ENCODE measurements around the gene UBR4.

Gene UBR4

GRCh38 chr1:19064906-19065450 is 145.1 kb downstream of the UBR4 start:
- Histone ChIP-seq H3K4me1 (ENCODE audit: control insufficient read depth, insufficient read depth, low read length) (no peaks in the 10 kb centered on the region), H3K36me3 (ENCODE audit: control insufficient read depth, insufficient read depth, low read length) (no peaks in the 10 kb centered on the region)

GRCh38 chr1:19063122-19063521 is 146.9 kb downstream of the UBR4 start:
- Histone ChIP-seq H3K4me1 (ENCODE audit: control insufficient read depth, insufficient read depth, low read length) (no peaks in the 10 kb centered on the region), H3K9ac (ENCODE audit: low read depth, low read length) (no peak overlapping the region), H3K36me3 (ENCODE audit: control insufficient read depth, insufficient read depth, low read length) (no peaks in the 10 kb centered on the region), H3K27me3 (ENCODE audit: control insufficient read depth, insufficient read depth, low read length) (no peaks in the 10 kb centered on the region), H3K4me3 (ENCODE audit: low read depth, low read length) (no peak overlapping the region), H3K9me3 (ENCODE audit: control insufficient read depth, insufficient read depth, low read length) (no peaks in the 10 kb centered on the region)

More at GRCh38 chr1:19064906-19065450, 145.1 kb downstream of the UBR4 start:
- Histone ChIP-seq H3K27me3 (ENCODE audit: control insufficient read depth, insufficient read depth, low read length) (no peaks in the 10 kb centered on the region), H3K4me3 (ENCODE audit: low read depth, low read length) (no peak overlapping the region), H3K9ac (ENCODE audit: low read depth, low read length) (no peak overlapping the region), H3K9me3 (ENCODE audit: control insufficient read depth, insufficient read depth, low read length) (no peaks in the 10 kb centered on the region)

- Histone ChIP-seq H3K27me3 (ENCODE audit: control insufficient read depth, insufficient read depth, low read length) (no peaks in the 10 kb centered on the region), H3K4me3 (ENCODE audit: low read depth, low read length) (no peak overlapping the region), H3K9ac (ENCODE audit: low read depth, low read length) (no peak overlapping the region), H3K9me3 (ENCODE audit: control insufficient read depth, insufficient read depth, low read length) (no peaks in the 10 kb centered on the region), H3K4me1 (ENCODE audit: control insufficient read depth, insufficient read depth, low read length) (no peaks in the 10 kb centered on the region), H3K36me3 (ENCODE audit: control insufficient read depth, insufficient read depth, low read length) (no peaks in the 10 kb centered on the region)
Observed at GRCh38 chr1:19062258-19063029, 147.6 kb downstream of the UBR4 start.

- H3K27me3 ChIP-seq (ENCODE audit: control insufficient read depth, insufficient read depth, low read length): no peaks in the 10 kb centered on the region
- no peaks in the 10 kb centered on the region for H3K4me1 ChIP-seq (ENCODE audit: control insufficient read depth, insufficient read depth, low read length)
- H3K36me3 ChIP-seq (ENCODE audit: control insufficient read depth, insufficient read depth, low read length): no peaks in the 10 kb centered on the region
- no peak overlapping the region for H3K9ac ChIP-seq (ENCODE audit: low read depth, low read length)
- H3K4me3 ChIP-seq (ENCODE audit: low read depth, low read length): no peak overlapping the region
- H3K9me3 ChIP-seq (ENCODE audit: control insufficient read depth, insufficient read depth, low read length): no peaks in the 10 kb centered on the region
Observed at GRCh38 chr1:19061798-19062197, 148.3 kb downstream of the UBR4 start.

- H3K27me3 ChIP-seq (ENCODE audit: control insufficient read depth, insufficient read depth, low read length): no peaks in the 10 kb centered on the region
- no peak overlapping the region for H3K4me3 ChIP-seq (ENCODE audit: low read depth, low read length)
- no peaks in the 10 kb centered on the region for H3K4me1 ChIP-seq (ENCODE audit: control insufficient read depth, insufficient read depth, low read length)
- no peaks in the 10 kb centered on the region for H3K9me3 ChIP-seq (ENCODE audit: control insufficient read depth, insufficient read depth, low read length)
- H3K36me3 ChIP-seq (ENCODE audit: control insufficient read depth, insufficient read depth, low read length): no peaks in the 10 kb centered on the region
- H3K9ac ChIP-seq (ENCODE audit: low read depth, low read length): no peak overlapping the region
Observed at GRCh38 chr1:19061343-19061742, 148.7 kb downstream of the UBR4 start.

- H3K9me3 ChIP-seq (ENCODE audit: control insufficient read depth, insufficient read depth, low read length): no peaks in the 10 kb centered on the region
Observed at GRCh38 chr1:19059773-19060172, 150.3 kb downstream of the UBR4 start.

GRCh38 chr1:19058476-19058797 is 151.6 kb downstream of the UBR4 start:
- Histone ChIP-seq H3K9ac (ENCODE audit: low read depth, low read length) (no peak overlapping the region), H3K4me1 (ENCODE audit: control insufficient read depth, insufficient read depth, low read length) (no peaks in the 10 kb centered on the region), H3K36me3 (ENCODE audit: control insufficient read depth, insufficient read depth, low read length) (no peaks in the 10 kb centered on the region), H3K4me3 (ENCODE audit: low read depth, low read length) (no peak overlapping the region), H3K9me3 (ENCODE audit: control insufficient read depth, insufficient read depth, low read length) (no peaks in the 10 kb centered on the region), H3K27me3 (ENCODE audit: control insufficient read depth, insufficient read depth, low read length) (no peaks in the 10 kb centered on the region)

More at GRCh38 chr1:19059773-19060172, 150.3 kb downstream of the UBR4 start:
- Histone ChIP-seq H3K27me3 (ENCODE audit: control insufficient read depth, insufficient read depth, low read length) (no peaks in the 10 kb centered on the region), H3K4me3 (ENCODE audit: low read depth, low read length) (no peak overlapping the region), H3K4me1 (ENCODE audit: control insufficient read depth, insufficient read depth, low read length) (no peaks in the 10 kb centered on the region), H3K9ac (ENCODE audit: low read depth, low read length) (no peak overlapping the region), H3K36me3 (ENCODE audit: control insufficient read depth, insufficient read depth, low read length) (no peaks in the 10 kb centered on the region)

GRCh38 chr1:19057784-19058475 is 152.1 kb downstream of the UBR4 start:
- no peaks in the 10 kb centered on the region for H3K4me1 ChIP-seq (ENCODE audit: control insufficient read depth, insufficient read depth, low read length)
- H3K27me3 ChIP-seq (ENCODE audit: control insufficient read depth, insufficient read depth, low read length): no peaks in the 10 kb centered on the region
- no peak overlapping the region for H3K9ac ChIP-seq (ENCODE audit: low read depth, low read length)

GRCh38 chr1:19057182-19057779 is 152.8 kb downstream of the UBR4 start:
- Histone ChIP-seq H3K9ac (ENCODE audit: low read depth, low read length) (no peak overlapping the region), H3K4me1 (ENCODE audit: control insufficient read depth, insufficient read depth, low read length) (no peaks in the 10 kb centered on the region), H3K9me3 (ENCODE audit: control insufficient read depth, insufficient read depth, low read length) (no peaks in the 10 kb centered on the region), H3K4me3 (ENCODE audit: low read depth, low read length) (no peak overlapping the region), H3K36me3 (ENCODE audit: control insufficient read depth, insufficient read depth, low read length) (no peaks in the 10 kb centered on the region), H3K27me3 (ENCODE audit: control insufficient read depth, insufficient read depth, low read length) (no peaks in the 10 kb centered on the region)

More at GRCh38 chr1:19057784-19058475, 152.1 kb downstream of the UBR4 start:
- H3K36me3 ChIP-seq (ENCODE audit: control insufficient read depth, insufficient read depth, low read length): no peaks in the 10 kb centered on the region
- H3K9me3 ChIP-seq (ENCODE audit: control insufficient read depth, insufficient read depth, low read length): no peaks in the 10 kb centered on the region
- no peak overlapping the region for H3K4me3 ChIP-seq (ENCODE audit: low read depth, low read length)

- Histone ChIP-seq H3K9ac (ENCODE audit: low read depth, low read length) (no peak overlapping the region), H3K9me3 (ENCODE audit: control insufficient read depth, insufficient read depth, low read length) (no peaks in the 10 kb centered on the region), H3K4me1 (ENCODE audit: control insufficient read depth, insufficient read depth, low read length) (no peaks in the 10 kb centered on the region), H3K27me3 (ENCODE audit: control insufficient read depth, insufficient read depth, low read length) (no peaks in the 10 kb centered on the region), H3K4me3 (ENCODE audit: low read depth, low read length) (no peak overlapping the region), H3K36me3 (ENCODE audit: control insufficient read depth, insufficient read depth, low read length) (no peaks in the 10 kb centered on the region)
Observed at GRCh38 chr1:19055701-19056100, 154.4 kb downstream of the UBR4 start.

- H3K4me3 ChIP-seq (ENCODE audit: low read depth, low read length): no peak overlapping the region
- no peaks in the 10 kb centered on the region for H3K9me3 ChIP-seq (ENCODE audit: control insufficient read depth, insufficient read depth, low read length)
- no peaks in the 10 kb centered on the region for H3K4me1 ChIP-seq (ENCODE audit: control insufficient read depth, insufficient read depth, low read length)
- H3K9ac ChIP-seq (ENCODE audit: low read depth, low read length): no peak overlapping the region
- H3K27me3 ChIP-seq (ENCODE audit: control insufficient read depth, insufficient read depth, low read length): no peaks in the 10 kb centered on the region
- H3K36me3 ChIP-seq (ENCODE audit: control insufficient read depth, insufficient read depth, low read length): no peaks in the 10 kb centered on the region
Observed at GRCh38 chr1:19055001-19055400, 155.1 kb downstream of the UBR4 start.

All from iPS-15b (cell line).